ENCODE results near the gene KTN1.

DNA sequence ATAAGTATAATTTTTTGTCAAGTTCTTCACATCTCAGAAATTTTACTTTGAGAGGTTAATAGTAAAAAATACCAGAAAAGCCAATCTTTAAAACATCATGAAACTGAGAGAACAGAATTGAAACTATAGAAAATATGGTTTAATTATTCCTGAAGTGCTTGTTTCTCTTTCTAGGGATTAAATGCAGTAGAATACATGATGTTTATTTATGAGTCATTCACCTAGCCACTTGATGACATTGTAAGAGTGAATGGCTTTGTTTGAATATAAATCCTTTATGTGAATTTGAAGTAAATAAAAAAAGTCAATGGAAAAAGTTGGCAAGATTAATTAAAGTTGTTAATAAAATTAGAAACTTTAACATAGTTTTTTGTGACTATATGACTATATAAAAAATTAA is 48.4 kb downstream of the KTN1 start:
- no peak for TF ChIP-seq EZH2phosphoT487 (IDR thresholded peaks at IDR 0.05; ENCODE audit: insufficient read depth, low read depth)
- TF ChIP-seq EZH2 (IDR thresholded peaks at IDR 0.05; ENCODE audit: insufficient read depth, poor library complexity, severe bottlenecking), result no peak

Measured in GM23248 (cell line).